Upper lobe of left lung (tissue), 6 donors: ENCODE data around the gene DSEL. TPM values are rescaled to one million over a fixed set of nuclear protein-coding genes. Genes with fewer than 3 reads are reported as not detected.

ENCODE experiments used
- ATAC-seq, 2 donors: fragments of 200-7000 bp; cut with Tn5 transposase; one replicate each; pipeline ENCODE4 v1.9.1; 2022; ENCODE audit warnings: mild to moderate bottlenecking in 2 of 2, moderate library complexity in 2 of 2; ENCODE audit not compliant: low FRiP score in 2 of 2
- DNase-seq, 2 donors: peaks; one replicate each; pipeline ENCODE4 v3.0.0-alpha.2; 2019 to 2020
- H3K27ac ChIP-seq, 4 donors: fragments of 200-600 bp; sonication (generic); one replicate each; pipeline ENCODE4 v1.5.1; 2016 to 2019
- H3K27me3 ChIP-seq, 4 donors: fragments of 200-600 bp; sonication (generic); one replicate each; pipeline ENCODE4 v1.5.1; 2017 to 2019
- H3K36me3 ChIP-seq, 4 donors: fragments of 200-600 bp; sonication (generic); one replicate each; pipeline ENCODE4 v1.5.1; 2016 to 2019
- H3K4me1 ChIP-seq, 4 donors: fragments of 200-600 bp; sonication (generic); one replicate each; pipeline ENCODE4 v1.5.1; 2018 to 2019
- H3K4me3 ChIP-seq, 4 donors: fragments of 200-600 bp; sonication (generic); one replicate each; pipeline ENCODE4 v1.5.1; 2017 to 2019; ENCODE audit warnings: mild to moderate bottlenecking in 2 of 4, moderate library complexity in 1 of 4
- H3K9me3 ChIP-seq, 4 donors: fragments of 200-600 bp; sonication (generic); one replicate each; pipeline ENCODE4 v1.5.1; 2018 to 2019
- CTCF ChIP-seq, 6 experiments: fragments of 450-650 bp in 4 of 6; fragments of 200-600 bp in 2 of 6; sonication (generic) in 2 of 6; IDR thresholded peaks; one replicate each; pipeline ENCODE4 v1.5.1; 2016 to 2019; ENCODE audit warnings: antibody characterized with exemption in 6 of 6
- EP300 ChIP-seq, 4 donors: sonication (generic); formaldehyde crosslinking; IDR thresholded peaks; one replicate each; pipeline ENCODE4 v1.5.1; 2017; ENCODE audit warnings: antibody characterized with exemption in 4 of 4, control low read depth in 2 of 4
- POLR2A ChIP-seq, 4 donors: fragments of 450-650 bp; IDR thresholded peaks; one replicate each; pipeline ENCODE4 v1.5.1; 2016 to 2017; ENCODE audit warnings: antibody characterized with exemption in 4 of 4, mild to moderate bottlenecking in 2 of 4
- POLR2AphosphoS5 ChIP-seq, 2 donors: sonication (generic); formaldehyde crosslinking; IDR thresholded peaks; one replicate each; pipeline ENCODE4 v1.5.1; 2017; ENCODE audit warnings: antibody characterized with exemption in 2 of 2
- WGBS, 2 donors: methylation state at CpG; one replicate each; pipeline ENCODE4 v1.1.5; 2017 to 2018; 5-methylcytosine and 5-hydroxymethylcytosine counted together
- total RNA-seq, 6 donors: library from RNA; depleted of rRNA in 4 of 6; stranded (reverse); fragments of >200 nt in 4 of 6; gene quantifications; one replicate each; pipeline versions ENCODE4 v1.1.0 to v1.2.1, GENCODE V29; 2016 to 2021
- donor health status: DM: no; HTN: no; CAD: no; lungs with moderate emphysema.
- donor health status: DM: no; HTN: yes; CAD: no; lungs with severe emphysema.

DSEL gene
- total RNA-seq, 6 donors from 2014 or later, result 6.5 to 15.0 (median 10.1) TPM

GRCh38 chr18:67485655-67486054 lies 30.9 kb downstream of the DSEL start:
- ATAC-seq (no peak), DNase-seq (no peak)
- Histone ChIP-seq H3K4me3 (no peak overlapping the region), H3K9me3 (no peaks in the 10 kb centered on the region), H3K4me1 (no peaks in the 10 kb centered on the region), H3K27ac (no peak overlapping the region), H3K36me3 (no peaks in the 10 kb centered on the region), H3K27me3 (no peaks in the 10 kb centered on the region)
- 88 to 91% methylated on average over 3 of the region's 3 CpGs for WGBS, 2 donors
- TF ChIP-seq POLR2AphosphoS5 (IDR thresholded peaks at IDR 0.05) (no peak), CTCF (IDR thresholded peaks at IDR 0.05) (no peak), EP300 (IDR thresholded peaks at IDR 0.05) (no peak), POLR2A (IDR thresholded peaks at IDR 0.05) (no peak)

- DNase-seq (no peak), ATAC-seq (no peak)
- 72 to 74% methylated on average over 2 of the region's 2 CpGs for WGBS, 2 donors
These were observed 32.1 kb downstream of the DSEL start for GRCh38 chr18:67484458-67484857.

GRCh38 chr18:67483952-67484351 lies 32.6 kb downstream of the DSEL start:
- 80 to 81% methylated on average over 6 of the region's 6 CpGs for WGBS, 2 donors
- DNase-seq (no peak), ATAC-seq (no peak)
- TF ChIP-seq CTCF (IDR thresholded peaks at IDR 0.05) (no peak), POLR2AphosphoS5 (IDR thresholded peaks at IDR 0.05) (no peak), EP300 (IDR thresholded peaks at IDR 0.05) (no peak)
- no peaks in the 10 kb centered on the region for H3K36me3 ChIP-seq
- no peaks in the 10 kb centered on the region for H3K9me3 ChIP-seq
- H3K4me3 ChIP-seq, result no peak overlapping the region
- H3K27me3 ChIP-seq, result no peaks in the 10 kb centered on the region
- no peaks in the 10 kb centered on the region for H3K4me1 ChIP-seq
- no peak overlapping the region for H3K27ac ChIP-seq

More at GRCh38 chr18:67484458-67484857, 32.1 kb downstream of the DSEL start:
- H3K36me3 ChIP-seq, result no peaks in the 10 kb centered on the region
- H3K9me3 ChIP-seq, result no peaks in the 10 kb centered on the region
- no peaks in the 10 kb centered on the region for H3K27me3 ChIP-seq
- TF ChIP-seq CTCF (IDR thresholded peaks at IDR 0.05) (no peak), EP300 (IDR thresholded peaks at IDR 0.05) (no peak), POLR2AphosphoS5 (IDR thresholded peaks at IDR 0.05) (no peak), POLR2A (IDR thresholded peaks at IDR 0.05) (no peak)
- no peak overlapping the region for H3K4me3 ChIP-seq
- H3K4me1 ChIP-seq, result no peaks in the 10 kb centered on the region
- H3K27ac ChIP-seq, result no peak overlapping the region

DNA sequence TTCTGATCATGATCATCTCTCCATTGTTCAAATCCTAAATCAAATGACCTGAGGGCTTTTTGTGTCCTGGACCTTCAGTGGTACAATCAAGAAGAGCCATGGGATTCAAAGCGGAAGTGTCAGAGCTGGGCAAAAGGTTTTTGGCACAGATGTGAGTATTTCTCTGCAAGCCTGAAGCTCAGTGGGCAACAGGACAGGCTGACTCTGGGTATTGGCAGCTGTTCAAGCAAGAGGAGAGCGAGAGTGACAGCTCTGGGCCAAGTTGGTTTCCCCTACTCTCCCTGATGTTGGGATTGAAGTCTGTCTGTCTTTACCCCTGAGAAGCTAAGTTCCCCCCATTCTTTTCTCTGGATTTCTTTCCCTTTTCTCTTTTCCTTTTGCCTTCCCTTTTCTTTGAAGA lies 33.3 kb downstream of the DSEL start:
- Histone ChIP-seq H3K27ac (no peak overlapping the region), H3K36me3 (no peaks in the 10 kb centered on the region), H3K9me3 (no peaks in the 10 kb centered on the region), H3K27me3 (no peaks in the 10 kb centered on the region), H3K4me3 (no peak overlapping the region), H3K4me1 (no peaks in the 10 kb centered on the region)
- ATAC-seq (no peak), DNase-seq (no peak)
- TF ChIP-seq POLR2A (IDR thresholded peaks at IDR 0.05) (no peak), CTCF (IDR thresholded peaks at IDR 0.05) (no peak), EP300 (IDR thresholded peaks at IDR 0.05) (no peak), POLR2AphosphoS5 (IDR thresholded peaks at IDR 0.05) (no peak)
- 33 to 43% methylated on average over 2 of the region's 2 CpGs for WGBS, 2 donors

- no peaks in the 10 kb centered on the region for H3K4me1 ChIP-seq
- no peak overlapping the region for H3K27ac ChIP-seq
- H3K36me3 ChIP-seq, result no peaks in the 10 kb centered on the region
- TF ChIP-seq EP300 (IDR thresholded peaks at IDR 0.05) (no peak), POLR2A (IDR thresholded peaks at IDR 0.05) (no peak), CTCF (IDR thresholded peaks at IDR 0.05) (no peak), POLR2AphosphoS5 (IDR thresholded peaks at IDR 0.05) (no peak)
- WGBS, 2 donors, result 87 to 89% methylated on average over 3 of the region's 3 CpGs
- ATAC-seq (no peak), DNase-seq (no peak)
- H3K4me3 ChIP-seq, result no peak overlapping the region
- no peaks in the 10 kb centered on the region for H3K27me3 ChIP-seq
- H3K9me3 ChIP-seq, result no peaks in the 10 kb centered on the region
These were observed 38.3 kb downstream of the DSEL start for GRCh38 chr18:67478249-67478648.
